Prostate gland (tissue), 2 donors: Measurements from ENCODE around the gene PBRM1.

Source experiments
- CTCF ChIP-seq, 4 experiments: fragments of 200-600 bp in 2 of 4; fragments of 450-650 bp in 2 of 4; sonication (generic) in 2 of 4; IDR thresholded peaks; 1 replicate in 3 of 4; 2 replicates in 1 of 4; pipeline ENCODE4 v1.5.1; 2016 to 2019; ENCODE audit warnings: antibody characterized with exemption in 4 of 4, mild to moderate bottlenecking in 2 of 4, moderate library complexity in 2 of 4
- POLR2A ChIP-seq: fragments of 450-650 bp; IDR thresholded peaks from one replicate; pipeline ENCODE4 v1.6.1; 2016; ENCODE audit warnings: antibody characterized with exemption, mild to moderate bottlenecking
- POLR2AphosphoS5 ChIP-seq: sonication (generic); formaldehyde crosslinking; IDR thresholded peaks from one replicate; pipeline ENCODE4 v1.6.1; 2017; ENCODE audit warnings: antibody characterized with exemption

DNA sequence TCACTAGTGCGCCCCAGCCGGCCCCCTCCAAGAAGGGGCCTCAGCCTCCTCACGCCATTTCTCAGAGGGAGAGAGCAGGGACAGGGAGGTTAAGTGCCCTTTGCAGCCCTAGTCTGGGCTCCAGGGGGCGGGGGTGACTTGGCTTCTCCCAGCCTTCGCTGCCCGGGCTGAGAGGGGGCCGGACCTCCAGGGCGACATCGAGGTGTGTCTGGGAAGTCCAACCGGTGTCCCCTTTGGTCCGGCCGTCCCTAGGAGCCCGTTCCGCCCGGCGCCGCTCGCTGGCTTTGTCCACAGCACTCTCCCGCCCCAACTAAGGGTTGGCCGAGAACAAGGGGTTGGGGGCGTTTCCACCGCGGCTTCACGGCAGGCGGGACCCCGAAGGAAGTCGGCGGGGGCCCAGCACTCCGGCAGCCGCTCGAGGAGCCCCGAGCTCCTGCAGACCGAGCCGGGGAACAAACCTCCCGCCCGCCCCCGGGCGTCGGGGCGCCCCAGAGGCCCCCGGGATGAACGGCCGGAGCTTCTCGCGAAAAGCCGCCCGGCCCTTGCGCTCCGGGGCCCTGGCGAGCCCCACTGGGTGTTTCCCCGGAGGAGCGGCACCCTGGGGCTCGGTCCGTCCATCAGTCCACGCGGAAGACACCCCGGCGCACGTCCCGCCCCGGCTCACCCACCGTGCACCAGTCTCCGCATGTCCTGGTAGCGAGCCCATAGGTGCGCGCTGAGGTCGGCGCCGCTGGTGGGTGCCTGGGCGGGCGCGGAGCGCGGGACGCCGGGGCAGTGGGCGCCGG lies 152.7 kb downstream of the PBRM1 start:
- TF ChIP-seq CTCF (IDR thresholded peaks at IDR 0.05) (no peak), POLR2A (no peak), POLR2AphosphoS5 (no peak)
